Measurements from ENCODE around the gene ZBED4.
A peak's percentile ranks its signal among the peaks of the same experiment; 100 is the strongest.

DNA sequence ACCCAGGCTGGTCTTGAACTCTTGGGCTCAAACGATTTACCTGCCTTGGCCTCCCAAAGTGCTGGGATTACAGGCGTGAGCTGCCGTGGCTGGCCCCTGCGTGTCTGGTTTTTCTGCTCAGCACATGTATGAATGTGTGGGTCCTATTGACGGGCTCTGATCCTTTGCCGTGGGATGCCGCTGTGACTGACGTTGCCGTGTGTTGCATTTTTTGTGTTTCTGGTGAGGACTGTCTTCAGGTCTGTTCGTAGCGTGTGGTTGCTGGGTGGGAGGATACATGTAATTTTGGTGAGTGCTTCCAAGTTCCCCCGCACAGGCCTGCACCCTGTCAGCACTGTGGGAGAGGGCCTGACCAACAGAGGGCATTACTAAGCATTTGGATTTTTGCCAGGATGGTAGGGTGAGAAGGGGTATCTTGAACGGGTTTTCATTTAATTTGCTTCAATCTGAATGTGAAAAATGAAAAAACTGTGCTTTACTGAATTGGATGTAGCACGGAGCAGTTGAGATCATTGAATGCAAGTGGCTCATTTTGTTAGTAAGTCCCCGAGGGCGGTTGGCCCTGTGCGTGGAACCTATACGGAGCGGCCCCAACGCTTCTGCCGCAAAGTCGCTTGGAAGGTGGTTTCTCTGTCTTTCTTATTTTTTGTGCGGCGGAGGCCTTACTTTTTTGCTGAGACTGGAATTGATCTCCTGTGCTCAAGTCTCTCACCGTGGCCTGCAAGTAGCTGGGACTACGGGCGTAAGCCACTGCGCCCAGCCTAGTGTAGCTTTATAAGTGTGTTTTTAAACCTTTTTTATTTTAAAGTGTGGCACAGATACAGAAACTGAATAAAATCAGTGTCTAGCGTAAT lies 8.2 kb downstream of the ZBED4 start:
- TF ChIP-seq, protein P1, sequence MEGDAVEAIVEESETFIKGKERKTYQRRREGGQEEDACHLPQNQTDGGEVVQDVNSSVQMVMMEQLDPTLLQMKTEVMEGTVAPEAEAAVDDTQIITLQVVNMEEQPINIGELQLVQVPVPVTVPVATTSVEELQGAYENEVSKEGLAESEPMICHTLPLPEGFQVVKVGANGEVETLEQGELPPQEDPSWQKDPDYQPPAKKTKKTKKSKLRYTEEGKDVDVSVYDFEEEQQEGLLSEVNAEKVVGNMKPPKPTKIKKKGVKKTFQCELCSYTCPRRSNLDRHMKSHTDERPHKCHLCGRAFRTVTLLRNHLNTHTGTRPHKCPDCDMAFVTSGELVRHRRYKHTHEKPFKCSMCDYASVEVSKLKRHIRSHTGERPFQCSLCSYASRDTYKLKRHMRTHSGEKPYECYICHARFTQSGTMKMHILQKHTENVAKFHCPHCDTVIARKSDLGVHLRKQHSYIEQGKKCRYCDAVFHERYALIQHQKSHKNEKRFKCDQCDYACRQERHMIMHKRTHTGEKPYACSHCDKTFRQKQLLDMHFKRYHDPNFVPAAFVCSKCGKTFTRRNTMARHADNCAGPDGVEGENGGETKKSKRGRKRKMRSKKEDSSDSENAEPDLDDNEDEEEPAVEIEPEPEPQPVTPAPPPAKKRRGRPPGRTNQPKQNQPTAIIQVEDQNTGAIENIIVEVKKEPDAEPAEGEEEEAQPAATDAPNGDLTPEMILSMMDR (conservative IDR thresholded peaks at IDR 0.05; ENCODE audit: low read depth in 2 of 2): peak; percentile 26 to 28; a peak in 2 of 4 replicates
- TF ChIP-seq EZH2 (IDR thresholded peaks at IDR 0.05; ENCODE audit: low read depth, unreplicated experiment): no peak
- no peak for TF ChIP-seq CREB1 (CRISPR knock-in tag; IDR thresholded peaks at IDR 0.05; ENCODE audit: low read depth)
- TF ChIP-seq EZH2phosphoT487 (IDR thresholded peaks at IDR 0.05; ENCODE audit: unreplicated experiment): no peak
- TF ChIP-seq JUNB (IDR thresholded peaks at IDR 0.05; ENCODE audit: unreplicated experiment): no peak
- TF ChIP-seq POLR2AphosphoS5 (IDR thresholded peaks at IDR 0.05; ENCODE audit: low read depth): no peak
- TF ChIP-seq, protein P2, sequence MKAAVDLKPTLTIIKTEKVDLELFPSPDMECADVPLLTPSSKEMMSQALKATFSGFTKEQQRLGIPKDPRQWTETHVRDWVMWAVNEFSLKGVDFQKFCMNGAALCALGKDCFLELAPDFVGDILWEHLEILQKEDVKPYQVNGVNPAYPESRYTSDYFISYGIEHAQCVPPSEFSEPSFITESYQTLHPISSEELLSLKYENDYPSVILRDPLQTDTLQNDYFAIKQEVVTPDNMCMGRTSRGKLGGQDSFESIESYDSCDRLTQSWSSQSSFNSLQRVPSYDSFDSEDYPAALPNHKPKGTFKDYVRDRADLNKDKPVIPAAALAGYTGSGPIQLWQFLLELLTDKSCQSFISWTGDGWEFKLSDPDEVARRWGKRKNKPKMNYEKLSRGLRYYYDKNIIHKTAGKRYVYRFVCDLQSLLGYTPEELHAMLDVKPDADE (IDR thresholded peaks at IDR 0.05): no peak
- TF ChIP-seq ZNF114 (CRISPR knock-in tag; IDR thresholded peaks at IDR 0.05): no peak
- TF ChIP-seq, protein P3, sequence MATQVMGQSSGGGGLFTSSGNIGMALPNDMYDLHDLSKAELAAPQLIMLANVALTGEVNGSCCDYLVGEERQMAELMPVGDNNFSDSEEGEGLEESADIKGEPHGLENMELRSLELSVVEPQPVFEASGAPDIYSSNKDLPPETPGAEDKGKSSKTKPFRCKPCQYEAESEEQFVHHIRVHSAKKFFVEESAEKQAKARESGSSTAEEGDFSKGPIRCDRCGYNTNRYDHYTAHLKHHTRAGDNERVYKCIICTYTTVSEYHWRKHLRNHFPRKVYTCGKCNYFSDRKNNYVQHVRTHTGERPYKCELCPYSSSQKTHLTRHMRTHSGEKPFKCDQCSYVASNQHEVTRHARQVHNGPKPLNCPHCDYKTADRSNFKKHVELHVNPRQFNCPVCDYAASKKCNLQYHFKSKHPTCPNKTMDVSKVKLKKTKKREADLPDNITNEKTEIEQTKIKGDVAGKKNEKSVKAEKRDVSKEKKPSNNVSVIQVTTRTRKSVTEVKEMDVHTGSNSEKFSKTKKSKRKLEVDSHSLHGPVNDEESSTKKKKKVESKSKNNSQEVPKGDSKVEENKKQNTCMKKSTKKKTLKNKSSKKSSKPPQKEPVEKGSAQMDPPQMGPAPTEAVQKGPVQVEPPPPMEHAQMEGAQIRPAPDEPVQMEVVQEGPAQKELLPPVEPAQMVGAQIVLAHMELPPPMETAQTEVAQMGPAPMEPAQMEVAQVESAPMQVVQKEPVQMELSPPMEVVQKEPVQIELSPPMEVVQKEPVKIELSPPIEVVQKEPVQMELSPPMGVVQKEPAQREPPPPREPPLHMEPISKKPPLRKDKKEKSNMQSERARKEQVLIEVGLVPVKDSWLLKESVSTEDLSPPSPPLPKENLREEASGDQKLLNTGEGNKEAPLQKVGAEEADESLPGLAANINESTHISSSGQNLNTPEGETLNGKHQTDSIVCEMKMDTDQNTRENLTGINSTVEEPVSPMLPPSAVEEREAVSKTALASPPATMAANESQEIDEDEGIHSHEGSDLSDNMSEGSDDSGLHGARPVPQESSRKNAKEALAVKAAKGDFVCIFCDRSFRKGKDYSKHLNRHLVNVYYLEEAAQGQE (IDR thresholded peaks at IDR 0.05; ENCODE audit: unreplicated experiment): no peak
- no peak for TF ChIP-seq STAT1 (IDR thresholded peaks at IDR 0.05; ENCODE audit: unreplicated experiment)
